SK-N-MC (cell line): ENCODE data around the gene SERPINB3.
"Not testable (repeated sequence)": the region's sequence is repeated elsewhere in the genome, so short reads cannot be mapped to it uniquely, and the experiment has no call there.

ENCODE experiments used
- EZH2 ChIP-seq: fragments of 200-600 bp; sonication (generic); IDR thresholded peaks from one replicate; pipeline ENCODE4 v1.6.1; 2017; ENCODE audit warnings: antibody characterized with exemption
- POLR2AphosphoS5 ChIP-seq: IDR thresholded peaks from 2 replicates; pipeline ENCODE4 v1.6.1; 2012; ENCODE audit warnings: mild to moderate bottlenecking, low read depth, low read length, borderline replicate concordance

- not testable (repeated sequence) for TF ChIP-seq POLR2AphosphoS5, EZH2
Measured at GRCh38 chr18:63642668-63643356, 18.9 kb downstream of the SERPINB3 start.
